ENCODE data around the gene VAV1. TPM values are rescaled to one million over a fixed set of nuclear protein-coding genes. Genes with fewer than 3 reads are reported as not detected.

The VAV1 gene
- total and polyA plus RNA-seq, 5 experiments from 2014 or later, result 18.7 to 85.0 (median 27.9) TPM

DNA sequence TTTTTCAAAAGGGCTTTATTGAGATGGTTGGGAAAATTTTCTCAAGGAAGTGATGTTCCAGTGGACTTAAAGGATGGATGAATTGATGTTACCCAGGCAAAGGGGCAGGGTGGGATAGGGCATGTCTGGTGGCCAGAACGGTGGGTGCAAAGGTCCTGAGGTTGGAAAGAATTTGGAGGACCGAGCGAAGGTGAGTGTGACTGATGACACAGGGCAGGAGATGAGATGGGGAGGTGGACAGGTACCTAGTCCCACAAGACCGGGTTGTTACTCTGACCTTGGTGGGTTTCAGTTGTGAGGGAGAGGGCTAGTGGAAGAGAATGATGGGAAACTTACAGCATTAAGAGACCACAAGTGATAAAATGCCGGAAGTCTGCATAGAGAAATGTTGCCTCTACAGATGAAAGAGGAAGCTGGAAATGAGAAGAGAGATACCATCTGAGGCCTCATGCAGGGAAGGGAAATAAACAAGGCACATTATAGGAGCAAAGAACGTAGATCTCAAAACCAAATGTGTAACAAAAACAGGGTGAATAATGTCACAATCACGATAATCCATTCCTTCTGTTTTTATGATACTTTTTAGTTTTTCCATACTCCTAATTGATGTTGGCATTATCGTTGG, 119.4 kb downstream of the VAV1 start:
- POLR2A ChIA-PET, result interaction anchor here (0.7 to 3.3 kb wide), 6 partner anchors 10 to 178 kb away, joined by 3 to 40 read pairs (median 10); partner anchors contain the start of genes GPR108 and ZNF557
- H3K4me3 Mint-ChIP-seq, result peak overlapping the region; percentile 45 to 78 (median 70)
- peaks cover 0 to 4% (median 0%) of the 10 kb centered on the region in 5 donors for H3K27me3 Mint-ChIP-seq
- ATAC-seq (peak; percentile 59 to 69), DNase-seq (peak in 4 of 10 donors; percentile 7 to 65 (median 40))
- H3K4me1 Mint-ChIP-seq, result peaks cover 61 to 92% (median 84%) of the 10 kb centered on the region in 4 donors
- H3K27ac Mint-ChIP-seq, result peak overlapping the region; percentile 81 to 97 (median 94)
- peaks cover 0 to 43% (median 33%) of the 10 kb centered on the region in 9 donors for H3K9me3 Mint-ChIP-seq
- H3K36me3 Mint-ChIP-seq, result peaks cover 0 to 35% (median 13%) of the 10 kb centered on the region in 3 donors

DNA sequence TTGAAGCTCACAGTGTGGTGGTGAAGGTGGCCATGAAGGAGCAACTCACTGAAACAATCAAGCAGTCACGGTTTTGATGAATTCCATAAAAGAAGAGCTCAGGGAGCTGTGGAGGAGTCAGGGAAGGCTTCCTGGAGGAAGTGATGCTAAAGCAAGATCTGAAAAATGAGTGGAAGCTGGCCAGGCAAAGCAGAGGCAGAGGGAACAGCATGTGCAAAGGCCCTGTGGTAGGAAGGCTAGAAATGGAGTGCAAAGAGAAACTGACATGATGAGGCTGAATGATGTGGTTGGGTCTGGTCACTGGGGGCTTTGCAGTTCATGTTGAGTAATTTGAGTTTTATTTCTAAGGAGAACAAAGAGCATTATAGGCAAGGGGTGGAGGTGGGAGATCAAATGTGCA, 121.8 kb downstream of the VAV1 start:
- no peaks in the 10 kb centered on the region for H3K27me3 Mint-ChIP-seq
- peaks cover 44 to 78% (median 67%) of the 10 kb centered on the region in 4 donors for H3K4me1 Mint-ChIP-seq
- peaks cover 3 to 32% (median 30%) of the 10 kb centered on the region in 3 donors for H3K36me3 Mint-ChIP-seq
- DNase-seq, result no peak
- peak overlapping the region in 8 of 10 donors; percentile 4 to 96 (median 74) for H3K27ac Mint-ChIP-seq
- H3K4me3 Mint-ChIP-seq, result peak overlapping the region in 4 of 10 donors; percentile 16 to 46 (median 44)
- no peak for ATAC-seq
- H3K9me3 Mint-ChIP-seq, result peaks cover 12 to 52% (median 30%) of the 10 kb centered on the region in 9 donors
- POLR2A ChIA-PET, result interaction anchor here (0.6 to 1.6 kb wide), 2 partner anchors 9 to 15 kb away, joined by 6 to 7 read pairs; no protein-coding TSS in a partner anchor

DNA sequence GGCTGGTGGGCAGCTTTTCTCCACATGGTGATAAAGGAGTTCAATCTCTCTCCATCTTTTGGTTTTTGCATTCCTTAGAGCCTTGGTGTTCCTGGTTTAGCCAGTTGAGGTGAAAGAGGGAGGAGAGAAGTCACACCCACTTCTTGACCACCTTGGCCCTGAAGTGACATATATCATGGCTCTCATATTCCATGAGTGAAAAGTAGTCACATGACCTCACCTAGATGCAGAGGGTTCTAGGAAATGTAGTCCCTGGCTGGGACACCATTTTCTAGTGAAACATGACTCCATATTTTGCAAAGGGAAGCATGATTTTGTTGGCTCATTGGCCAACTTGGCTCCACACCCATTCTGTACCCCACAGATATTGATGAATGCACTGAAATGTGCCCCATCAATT, 130.9 kb downstream of the VAV1 start:
- peaks cover 2 to 42% (median 34%) of the 10 kb centered on the region in 3 donors for H3K36me3 Mint-ChIP-seq

GRCh38 chr19:6906559-6907060, 134.1 kb downstream of the VAV1 start:
- Mint-ChIP-seq H3K9me3 (peaks cover 0 to 26% (median 17%) of the 10 kb centered on the region in 9 donors), H3K4me3 (no peak overlapping the region), H3K27ac (no peak overlapping the region), H3K27me3 (no peaks in the 10 kb centered on the region), H3K4me1 (peaks cover 0 to 6% (median 3%) of the 10 kb centered on the region in 4 donors), H3K36me3 (peaks cover 2 to 27% (median 20%) of the 10 kb centered on the region in 3 donors)
- POLR2A ChIA-PET, result no interaction called here
- DNase-seq (no peak), ATAC-seq (no peak)

More for the DNA sequence above, 130.9 kb downstream of the VAV1 start:
- peaks cover 1 to 43% (median 30%) of the 10 kb centered on the region in 9 donors for H3K9me3 Mint-ChIP-seq
- H3K4me1 Mint-ChIP-seq, result peaks cover 0 to 2% (median 0%) of the 10 kb centered on the region in 4 donors
- H3K27me3 Mint-ChIP-seq, result no peaks in the 10 kb centered on the region
- no peak for DNase-seq
- ATAC-seq, result no peak
- POLR2A ChIA-PET, result interaction anchor here (1.2 kb wide), 1 partner anchor 10 kb away, joined by 3 read pairs; no protein-coding TSS in a partner anchor
- H3K4me3 Mint-ChIP-seq, result no peak overlapping the region
- H3K27ac Mint-ChIP-seq, result no peak overlapping the region

Small RNA genes within 50 kb of the gene (microRNA-seq; reads per million reads assigned to microRNA genes)
- gene MIR6791 (ENCODE audit: borderline microRNAs expressed), result not detected

Other genes with a start within 250 kb of the VAV1 start
- gene TNFSF9, start 241.7 kb upstream of the VAV1 start, total RNA-seq, result 1 to 10 TPM in 1 of 2 experiments, under 1 TPM in 1; 0.30 to 1.0 TPM
- gene TNFSF9, start 241.7 kb upstream of the VAV1 start, polyA plus RNA-seq, result under 1 TPM in 2 of 3 donors, not detected in 1; 0.25 to 0.54 TPM
- gene CD70, start 181.6 kb upstream of the VAV1 start, total RNA-seq, result not detected
- gene CD70, start 181.6 kb upstream of the VAV1 start, polyA plus RNA-seq, result under 1 TPM in 1 of 3 donors, not detected in 2; 0.90 TPM
- 1 to 10 TPM; 1.5 to 1.6 TPM for gene TNFSF14, start 102.5 kb upstream of the VAV1 start, total RNA-seq
- gene TNFSF14, start 102.5 kb upstream of the VAV1 start, polyA plus RNA-seq, result 1 to 10 TPM; 2.0 to 4.9 (median 3.4) TPM
- 1 to 10 TPM in 1 of 2 experiments, under 1 TPM in 1; 0.80 to 2.4 TPM for gene C3, start 52.1 kb upstream of the VAV1 start, total RNA-seq
- not detected for gene C3, start 52.1 kb upstream of the VAV1 start, polyA plus RNA-seq
- 10 to 100 TPM; 56.8 to 58.3 TPM for gene GPR108, start 35.1 kb upstream of the VAV1 start, total RNA-seq
- 10 to 100 TPM; 51.0 to 77.1 (median 58.0) TPM for gene GPR108, start 35.1 kb upstream of the VAV1 start, polyA plus RNA-seq
- gene TRIP10, start 33.0 kb upstream of the VAV1 start, total RNA-seq, result 1 to 10 TPM; 4.5 to 5.3 TPM
- 1 to 10 TPM in 1 of 3 donors, under 1 TPM in 2; 0.64 to 1.0 (median 0.97) TPM for gene TRIP10, start 33.0 kb upstream of the VAV1 start, polyA plus RNA-seq
- 10 to 100 TPM; 45.8 to 46.5 TPM for gene SH2D3A, start 5.3 kb upstream of the VAV1 start, total RNA-seq
- 10 to 100 TPM; 23.0 to 47.3 (median 35.7) TPM for gene SH2D3A, start 5.3 kb upstream of the VAV1 start, polyA plus RNA-seq
- 1 to 10 TPM; 2.3 to 2.8 TPM for gene ADGRE1, start 114.9 kb downstream of the VAV1 start, total RNA-seq
- 1 to 10 TPM in 1 of 3 donors, under 1 TPM in 2; 0.35 to 2.5 (median 0.55) TPM for gene ADGRE1, start 114.9 kb downstream of the VAV1 start, polyA plus RNA-seq
- gene MBD3L2B, start 248.7 kb downstream of the VAV1 start, total RNA-seq, result not detected
- not detected for gene MBD3L2B, start 248.7 kb downstream of the VAV1 start, polyA plus RNA-seq

Data from naive thymus-derived CD8-positive, alpha-beta T cell (primary cell).